ENCODE measurements around the gene MYLK3.
A peak's percentile ranks its signal among the peaks of the same experiment; 100 is the strongest.
"Not testable (repeated sequence)": the region's sequence is repeated elsewhere in the genome, so short reads cannot be mapped to it uniquely, and the experiment has no call there.

Gene MYLK3

GRCh38 chr16:46747777-46748651 is at the start of gene MYLK3:
Gene MYLK3 (minus strand): TSS chr16:46748344. CDS start chr16:46748193, 151 bp downstream.
- no peak for DNase-seq (ENCODE audit: low read depth in 2 of 2)

GRCh38 chr16:46797501-46797900 is 49.4 kb upstream of the MYLK3 start:
- no peak for DNase-seq (ENCODE audit: low read depth in 2 of 2)

- DNase-seq (ENCODE audit: low read depth in 2 of 2): no peak
Measured at GRCh38 chr16:46796764-46797269, 48.7 kb upstream of the MYLK3 start.

GRCh38 chr16:46793841-46794240 is 45.7 kb upstream of the MYLK3 start:
- DNase-seq (ENCODE audit: low read depth in 2 of 2): no peak

GRCh38 chr16:46790599-46791270 is 42.6 kb upstream of the MYLK3 start:
- DNase-seq (ENCODE audit: low read depth in 2 of 2): no peak

GRCh38 chr16:46789499-46790414 is 41.6 kb upstream of the MYLK3 start:
- DNase-seq (ENCODE audit: low read depth in 2 of 2): peak in 1 of 2 experiments; percentile 14

GRCh38 chr16:46788891-46789474 is 40.8 kb upstream of the MYLK3 start:
- no peak for DNase-seq (ENCODE audit: low read depth in 2 of 2)

- DNase-seq (ENCODE audit: low read depth in 2 of 2): no peak
Measured at GRCh38 chr16:46787909-46788308, 39.8 kb upstream of the MYLK3 start.

GRCh38 chr16:46785076-46785845 is 37.1 kb upstream of the MYLK3 start:
- no peak for DNase-seq (ENCODE audit: low read depth in 2 of 2)

GRCh38 chr16:46784569-46784968 is 36.4 kb upstream of the MYLK3 start:
- not testable (repeated sequence) for DNase-seq (ENCODE audit: low read depth in 2 of 2)

GRCh38 chr16:46783800-46784199 is 35.7 kb upstream of the MYLK3 start:
- DNase-seq (ENCODE audit: low read depth in 2 of 2): no peak

- no peak for DNase-seq (ENCODE audit: low read depth in 2 of 2)
Measured at GRCh38 chr16:46782320-46782719, 34.2 kb upstream of the MYLK3 start.

- no peak for DNase-seq (ENCODE audit: low read depth in 2 of 2)
Measured at GRCh38 chr16:46777804-46778203, 29.7 kb upstream of the MYLK3 start.

GRCh38 chr16:46775214-46775613 is 27.1 kb upstream of the MYLK3 start:
- no peak for DNase-seq (ENCODE audit: low read depth in 2 of 2)

- no peak for DNase-seq (ENCODE audit: low read depth in 2 of 2)
Measured at GRCh38 chr16:46774743-46775177, 26.6 kb upstream of the MYLK3 start.

- DNase-seq (ENCODE audit: low read depth in 2 of 2): no peak
Measured at GRCh38 chr16:46772463-46772862, 24.3 kb upstream of the MYLK3 start.

- no peak for DNase-seq (ENCODE audit: low read depth in 2 of 2)
Measured at GRCh38 chr16:46768809-46769208, 20.7 kb upstream of the MYLK3 start.

- peak in 1 of 2 experiments; percentile 19 for DNase-seq (ENCODE audit: low read depth in 2 of 2)
Measured at GRCh38 chr16:46765050-46765449, 16.9 kb upstream of the MYLK3 start.

- no peak for DNase-seq (ENCODE audit: low read depth in 2 of 2)
Measured at GRCh38 chr16:46763147-46763546, 15.0 kb upstream of the MYLK3 start.

GRCh38 chr16:46762583-46762982 is 14.4 kb upstream of the MYLK3 start:
- DNase-seq (ENCODE audit: low read depth in 2 of 2): no peak

- DNase-seq (ENCODE audit: low read depth in 2 of 2): no peak
Measured at GRCh38 chr16:46759309-46759708, 11.2 kb upstream of the MYLK3 start.

Measured in fibroblast of skin of left biceps (primary cell).